Lower leg skin (tissue), 4 donors: Measurements from ENCODE around the gene EXOC7. TPM values are rescaled to one million over a fixed set of nuclear protein-coding genes. Genes with fewer than 3 reads are reported as not detected.

Source experiments
- DNase-seq, 2 donors: peaks; one replicate each; pipeline ENCODE4 v3.0.0-alpha.2; 2019; ENCODE audit warnings: low spot score in 2 of 2
- H3K4me3 ChIP-seq: fragments of 200-600 bp; sonication (generic); 2 replicates; pipeline ENCODE4 v1.5.1; 2017; ENCODE audit warnings: mild to moderate bottlenecking, low read depth; ENCODE audit not compliant: poor library complexity, severe bottlenecking
- POLR2A ChIP-seq, 2 donors: fragments of 450-650 bp; IDR thresholded peaks; one replicate each; pipeline ENCODE4 v1.6.1; 2016 to 2017; ENCODE audit warnings: antibody characterized with exemption in 2 of 2, mild to moderate bottlenecking in 1 of 2, moderate library complexity in 1 of 2
- WGBS, 2 donors: methylation state at CpG; one replicate each; pipeline ENCODE4 v1.1.5; 2018; 5-methylcytosine and 5-hydroxymethylcytosine counted together
- intact Hi-C: fragments of 100-400 bp; cut with DNase I; formaldehyde crosslinking; loops from one replicate; pipeline ENCODE4 v1.15.0; 2023; ENCODE audit warnings: low total_unique reads
- microRNA-seq, 2 donors: library from miRNA; unstranded; fragments of <30 nt; microRNA quantifications; one replicate each; pipeline ENCODE4, GENCODE V29; 2016; ENCODE audit warnings: borderline replicate concordance in 2 of 2, borderline number of aligned reads in 1 of 2
- total RNA-seq, 4 donors: library from RNA; depleted of rRNA; stranded (reverse); fragments of >200 nt; gene quantifications; one replicate each; pipeline ENCODE4 v1.1.0, GENCODE V29; 2016
- TF ChIP-seq, protein P1 (sequence below), 3 donors: fragments of 450-650 bp; IDR thresholded peaks; one replicate each; pipeline ENCODE4 v1.5.1; 2016; ENCODE audit warnings: antibody characterized with exemption in 3 of 3, mild to moderate bottlenecking in 3 of 3, moderate library complexity in 2 of 3

The EXOC7 gene
- total RNA-seq, 4 donors from 2014 or later = 52.5 to 78.4 (median 72.3) TPM

- intact Hi-C loops = no loop called here
- H3K4me3 ChIP-seq = no peak overlapping the region
- 84 to 88% methylated on average over 5 of the region's 5 CpGs for WGBS, 2 donors
- TF ChIP-seq, protein P1, sequence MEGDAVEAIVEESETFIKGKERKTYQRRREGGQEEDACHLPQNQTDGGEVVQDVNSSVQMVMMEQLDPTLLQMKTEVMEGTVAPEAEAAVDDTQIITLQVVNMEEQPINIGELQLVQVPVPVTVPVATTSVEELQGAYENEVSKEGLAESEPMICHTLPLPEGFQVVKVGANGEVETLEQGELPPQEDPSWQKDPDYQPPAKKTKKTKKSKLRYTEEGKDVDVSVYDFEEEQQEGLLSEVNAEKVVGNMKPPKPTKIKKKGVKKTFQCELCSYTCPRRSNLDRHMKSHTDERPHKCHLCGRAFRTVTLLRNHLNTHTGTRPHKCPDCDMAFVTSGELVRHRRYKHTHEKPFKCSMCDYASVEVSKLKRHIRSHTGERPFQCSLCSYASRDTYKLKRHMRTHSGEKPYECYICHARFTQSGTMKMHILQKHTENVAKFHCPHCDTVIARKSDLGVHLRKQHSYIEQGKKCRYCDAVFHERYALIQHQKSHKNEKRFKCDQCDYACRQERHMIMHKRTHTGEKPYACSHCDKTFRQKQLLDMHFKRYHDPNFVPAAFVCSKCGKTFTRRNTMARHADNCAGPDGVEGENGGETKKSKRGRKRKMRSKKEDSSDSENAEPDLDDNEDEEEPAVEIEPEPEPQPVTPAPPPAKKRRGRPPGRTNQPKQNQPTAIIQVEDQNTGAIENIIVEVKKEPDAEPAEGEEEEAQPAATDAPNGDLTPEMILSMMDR (IDR thresholded peaks at IDR 0.05) = no peak
- TF ChIP-seq POLR2A (IDR thresholded peaks at IDR 0.05) = no peak
- no peak for DNase-seq
Measured at GRCh38 chr17:76032780-76033108, 70.8 kb downstream of the EXOC7 start.

- TF ChIP-seq POLR2A (IDR thresholded peaks at IDR 0.05) = no peak
- TF ChIP-seq, protein P1 (IDR thresholded peaks at IDR 0.05) = no peak
- no peak for DNase-seq
- H3K4me3 ChIP-seq = no peak overlapping the region
- WGBS, 2 donors = 73 to 74% methylated on average over 19 to 20 of the region's 20 CpGs
- intact Hi-C loops = no loop called here
Measured at GRCh38 chr17:76032073-76032779, 71.4 kb downstream of the EXOC7 start.

Small RNAs within 50 kb of the gene (microRNA-seq; reads per million reads assigned to microRNA genes)
- gene MIR6868 = 1.1 to 2.0 reads per million in 2 donors

Other genes with a start within 250 kb of the EXOC7 start
- gene WBP2, start 248.5 kb downstream of the EXOC7 start, total RNA-seq = 100 to 1,000 TPM in 2 of 4 donors, 10 to 100 TPM in 2; 74.2 to 149 (median 93.8) TPM
- 10 to 100 TPM; 33.2 to 62.5 (median 41.5) TPM for gene TRIM47, start 225.2 kb downstream of the EXOC7 start, total RNA-seq
- 10 to 100 TPM; 23.1 to 36.3 (median 32.2) TPM for gene TRIM65, start 206.8 kb downstream of the EXOC7 start, total RNA-seq
- 10 to 100 TPM; 36.5 to 64.7 (median 49.0) TPM for gene MRPL38, start 198.9 kb downstream of the EXOC7 start, total RNA-seq
- gene FBF1, start 162.7 kb downstream of the EXOC7 start, total RNA-seq = 10 to 100 TPM; 20.4 to 23.8 (median 22.4) TPM
- gene ACOX1, start 124.6 kb downstream of the EXOC7 start, total RNA-seq = 100 to 1,000 TPM in 1 of 4 donors, 10 to 100 TPM in 3; 71.2 to 102 (median 81.3) TPM
- gene TEN1, start 124.5 kb downstream of the EXOC7 start, total RNA-seq = 10 to 100 TPM; 43.7 to 57.9 (median 49.7) TPM
- gene CDK3, start 102.9 kb downstream of the EXOC7 start, total RNA-seq = 1 to 10 TPM; 2.7 to 8.4 (median 4.5) TPM
- 100 to 1,000 TPM; 285 to 514 (median 315) TPM for gene EVPL, start 76.5 kb downstream of the EXOC7 start, total RNA-seq
- gene SRP68, start 31.3 kb downstream of the EXOC7 start, total RNA-seq = 10 to 100 TPM; 67.2 to 76.5 (median 72.3) TPM
- under 1 TPM in 2 of 4 donors, not detected in 2; 0.17 to 0.97 TPM for gene GALR2, start 29.0 kb downstream of the EXOC7 start, total RNA-seq
- not detected for gene ZACN, start 24.6 kb downstream of the EXOC7 start, total RNA-seq
- gene FOXJ1, start 37.5 kb upstream of the EXOC7 start, total RNA-seq = 1 to 10 TPM; 1.2 to 2.4 (median 1.8) TPM
- gene RNF157, start 136.7 kb upstream of the EXOC7 start, total RNA-seq = 1 to 10 TPM in 3 of 4 donors, under 1 TPM in 1; 0.83 to 2.4 (median 1.4) TPM
- 10 to 100 TPM; 21.3 to 50.9 (median 28.6) TPM for gene UBALD2, start 161.6 kb upstream of the EXOC7 start, total RNA-seq
- 1 to 10 TPM in 3 of 4 donors, under 1 TPM in 1; 0.88 to 3.3 (median 1.8) TPM for gene QRICH2, start 204.5 kb upstream of the EXOC7 start, total RNA-seq